ENCODE measurements around the gene ANKRD63. TPM values are rescaled to one million over a fixed set of nuclear protein-coding genes. Genes with fewer than 3 reads are reported as not detected.

ANKRD63 gene
- total RNA-seq, 1 experiment from 2014 or later, result not detected

GRCh38 chr15:40244961-40245523, 37.8 kb downstream of the ANKRD63 start:
- no TSS peak for BruUV-seq (replicated peaks)
- Mint-ChIP-seq H3K27ac (ENCODE audit: unreplicated experiment) (no peak overlapping the region), H3K27me3 (ENCODE audit: unreplicated experiment) (no peaks in the 10 kb centered on the region), H3K9me3 (ENCODE audit: low read depth, unreplicated experiment) (no peaks in the 10 kb centered on the region), H3K4me1 (ENCODE audit: low read depth, unreplicated experiment) (no peaks in the 10 kb centered on the region), H3K4me3 (ENCODE audit: low read depth, unreplicated experiment) (no peak overlapping the region), H3K36me3 (ENCODE audit: insufficient read depth, unreplicated experiment) (no peaks in the 10 kb centered on the region)
- DNase-seq, result peak; percentile 60
- no peak for TF ChIP-seq CTCF (IDR thresholded peaks at IDR 0.05; ENCODE audit: unreplicated experiment)
- CTCF ChIA-PET, result interaction anchor here (1.4 kb wide), 1 partner anchor 11 kb away, joined by 3 read pairs; no protein-coding TSS in a partner anchor
- intact Hi-C loops (cut with micrococcal nuclease; ENCODE audit: unreplicated experiment), result no loop called here

GRCh38 chr15:40243126-40243810, 39.6 kb downstream of the ANKRD63 start:
- BruUV-seq (replicated peaks), result no TSS peak
- Mint-ChIP-seq H3K4me3 (ENCODE audit: low read depth, unreplicated experiment) (no peak overlapping the region), H3K36me3 (ENCODE audit: insufficient read depth, unreplicated experiment) (peaks cover 3% of the 10 kb centered on the region), H3K4me1 (ENCODE audit: low read depth, unreplicated experiment) (peaks cover 11% of the 10 kb centered on the region), H3K27me3 (ENCODE audit: unreplicated experiment) (no peaks in the 10 kb centered on the region), H3K9me3 (ENCODE audit: low read depth, unreplicated experiment) (no peaks in the 10 kb centered on the region), H3K27ac (ENCODE audit: unreplicated experiment) (no peak overlapping the region)
- intact Hi-C loops (cut with micrococcal nuclease; ENCODE audit: unreplicated experiment), result no loop called here
- DNase-seq, result no peak
- TF ChIP-seq CTCF (IDR thresholded peaks at IDR 0.05; ENCODE audit: unreplicated experiment), result no peak
- CTCF ChIA-PET, result no interaction called here

GRCh38 chr15:40242601-40243000, 40.3 kb downstream of the ANKRD63 start:
- TF ChIP-seq CTCF (IDR thresholded peaks at IDR 0.05; ENCODE audit: unreplicated experiment), result no peak
- H3K4me1 Mint-ChIP-seq (ENCODE audit: low read depth, unreplicated experiment), result peaks cover 16% of the 10 kb centered on the region
- peaks cover 4% of the 10 kb centered on the region for H3K36me3 Mint-ChIP-seq (ENCODE audit: insufficient read depth, unreplicated experiment)
- no TSS peak for BruUV-seq (replicated peaks)
- intact Hi-C loops (cut with micrococcal nuclease; ENCODE audit: unreplicated experiment), result no loop called here
- no peak overlapping the region for H3K27ac Mint-ChIP-seq (ENCODE audit: unreplicated experiment)
- no peaks in the 10 kb centered on the region for H3K27me3 Mint-ChIP-seq (ENCODE audit: unreplicated experiment)
- CTCF ChIA-PET, result no interaction called here
- no peaks in the 10 kb centered on the region for H3K9me3 Mint-ChIP-seq (ENCODE audit: low read depth, unreplicated experiment)
- DNase-seq, result no peak
- H3K4me3 Mint-ChIP-seq (ENCODE audit: low read depth, unreplicated experiment), result no peak overlapping the region

- Mint-ChIP-seq H3K27me3 (ENCODE audit: unreplicated experiment) (no peaks in the 10 kb centered on the region), H3K27ac (ENCODE audit: unreplicated experiment) (no peak overlapping the region), H3K4me3 (ENCODE audit: low read depth, unreplicated experiment) (no peak overlapping the region), H3K9me3 (ENCODE audit: low read depth, unreplicated experiment) (no peaks in the 10 kb centered on the region), H3K36me3 (ENCODE audit: insufficient read depth, unreplicated experiment) (peaks cover 4% of the 10 kb centered on the region), H3K4me1 (ENCODE audit: low read depth, unreplicated experiment) (peaks cover 16% of the 10 kb centered on the region)
- CTCF ChIA-PET, result no interaction called here
- intact Hi-C loops (cut with micrococcal nuclease; ENCODE audit: unreplicated experiment), result no loop called here
- DNase-seq, result no peak
- TF ChIP-seq CTCF (IDR thresholded peaks at IDR 0.05; ENCODE audit: unreplicated experiment), result no peak
- no TSS peak for BruUV-seq (replicated peaks)
These were observed 40.7 kb downstream of the ANKRD63 start for GRCh38 chr15:40242213-40242599.

Data from Calu3 (cell line).